GM18951 (cell line): ENCODE results near the gene MCTP1.
A peak's percentile ranks its signal among the peaks of the same experiment; 100 is the strongest.

Experiments used
- POLR2A ChIP-seq: IDR thresholded peaks from 4 replicates; pipeline ENCODE4 v1.6.1; 2011; ENCODE audit warnings: mild to moderate bottlenecking; ENCODE audit not compliant: insufficient read length, insufficient read depth; ENCODE audit errors: extremely low read depth
- in situ Hi-C: fragments of 300-500 bp; cut with MboI; formaldehyde crosslinking; loops from one replicate; pipeline ENCODE4 v1.12.0; 2022; ENCODE audit warnings: low sequenced_read_pairs, mixed read lengths, inconsistent platforms; ENCODE audit not compliant: unreplicated experiment

The MCTP1 gene

DNA sequence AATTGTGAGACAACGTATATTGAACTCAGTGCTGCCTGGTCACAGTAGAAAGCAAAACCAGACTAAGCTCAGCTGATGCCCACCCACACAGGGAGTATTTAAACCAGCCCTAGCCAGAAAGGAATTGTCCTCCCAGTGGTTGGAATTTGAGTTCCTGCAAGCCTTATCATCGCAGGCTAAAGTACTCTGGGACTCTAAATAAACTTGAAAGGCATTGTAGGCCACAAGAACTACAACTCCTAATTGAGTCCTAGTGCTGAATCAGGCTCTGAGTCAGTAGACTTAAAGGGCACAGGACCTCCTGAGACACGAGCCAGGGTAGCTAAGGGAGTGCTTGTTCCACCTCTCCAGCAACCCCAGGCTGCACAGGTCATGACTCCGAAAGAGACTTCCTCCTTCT lies 171.4 kb downstream of the MCTP1 start:
- TF ChIP-seq POLR2A, result no peak
- in situ Hi-C loops, result no loop called here

DNA sequence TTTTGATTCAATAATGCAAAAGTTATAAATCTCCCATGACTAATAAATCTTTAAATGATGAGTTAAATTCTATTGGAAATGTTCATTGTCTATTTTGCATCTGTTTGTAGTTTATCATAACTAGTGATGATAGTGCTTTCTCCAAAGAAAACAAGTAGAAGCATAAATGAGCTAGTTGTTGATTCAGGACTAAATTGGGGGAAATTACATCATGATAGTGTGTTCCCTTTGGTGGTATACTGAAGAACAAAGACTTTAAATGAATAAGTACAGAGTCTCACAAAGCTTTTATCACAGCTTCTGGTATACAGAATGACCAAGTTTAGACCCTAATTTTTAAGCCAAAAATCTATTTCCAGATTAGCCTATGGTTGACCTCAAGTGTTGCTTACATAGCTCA lies 173.8 kb downstream of the MCTP1 start:
- no peak for TF ChIP-seq POLR2A
- in situ Hi-C loops, result no loop called here

DNA sequence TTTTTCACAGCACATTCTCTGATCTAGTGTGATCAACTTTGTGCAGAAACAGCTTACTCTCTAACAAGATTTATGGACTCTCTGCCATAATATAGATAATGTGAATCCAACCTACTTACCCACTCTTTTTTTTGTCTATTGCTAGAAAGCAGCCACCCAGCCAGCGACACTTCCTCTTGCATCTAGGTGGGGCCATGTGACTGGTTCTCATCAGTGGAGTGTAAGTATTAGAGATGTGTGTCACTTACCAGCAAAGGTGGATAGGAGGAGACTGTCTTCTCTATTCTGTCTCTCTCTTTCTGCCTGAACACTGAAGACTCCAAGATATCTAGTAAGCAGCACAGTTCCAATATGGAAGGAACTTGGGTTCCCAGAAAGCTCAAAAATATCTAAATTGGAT lies 174.8 kb downstream of the MCTP1 start:
- no peak for TF ChIP-seq POLR2A
- in situ Hi-C loops, result no loop called here

DNA sequence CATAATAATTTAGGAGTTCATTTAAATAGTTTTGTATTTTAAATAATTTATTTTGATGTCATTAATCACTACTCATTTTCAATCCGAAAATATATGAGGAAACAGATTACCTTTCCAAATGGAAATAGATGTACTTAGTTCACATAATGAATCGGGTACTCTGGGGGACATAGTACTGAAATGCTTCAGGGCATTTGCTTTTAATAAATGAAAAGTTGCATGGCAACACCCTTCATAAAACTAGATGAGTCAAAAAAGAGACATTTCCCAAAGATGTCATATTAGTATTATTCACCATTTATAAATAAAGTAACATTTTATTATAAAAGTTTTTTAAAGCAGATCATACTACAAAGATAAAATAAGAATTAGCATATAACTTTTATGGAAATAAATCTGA lies 177.8 kb downstream of the MCTP1 start:
- TF ChIP-seq POLR2A, result no peak
- in situ Hi-C loops, result no loop called here

GRCh38 chr5:95105638-95106037 lies 179.3 kb downstream of the MCTP1 start:
- no peak for TF ChIP-seq POLR2A
- in situ Hi-C loops, result no loop called here

DNA sequence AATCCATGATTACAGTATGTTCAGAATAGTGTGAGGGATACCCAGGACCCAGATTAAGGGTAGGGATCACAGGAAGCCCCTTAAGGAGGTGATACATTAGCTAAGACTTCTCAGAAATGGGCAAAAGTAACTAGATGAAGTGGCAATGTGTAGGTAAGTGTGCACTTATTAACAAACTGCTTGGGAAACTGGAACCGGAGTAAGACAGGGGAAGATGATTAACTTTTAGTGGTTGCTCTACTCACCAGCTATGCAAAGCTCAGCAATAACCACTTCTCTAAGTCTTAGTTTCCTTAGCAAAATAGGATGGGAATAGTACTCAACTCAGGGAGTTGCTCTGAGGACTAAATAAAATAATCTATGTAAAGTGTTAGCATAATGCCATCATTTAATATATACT lies 182.2 kb downstream of the MCTP1 start:
- in situ Hi-C loops, result no loop called here
- no peak for TF ChIP-seq POLR2A

DNA sequence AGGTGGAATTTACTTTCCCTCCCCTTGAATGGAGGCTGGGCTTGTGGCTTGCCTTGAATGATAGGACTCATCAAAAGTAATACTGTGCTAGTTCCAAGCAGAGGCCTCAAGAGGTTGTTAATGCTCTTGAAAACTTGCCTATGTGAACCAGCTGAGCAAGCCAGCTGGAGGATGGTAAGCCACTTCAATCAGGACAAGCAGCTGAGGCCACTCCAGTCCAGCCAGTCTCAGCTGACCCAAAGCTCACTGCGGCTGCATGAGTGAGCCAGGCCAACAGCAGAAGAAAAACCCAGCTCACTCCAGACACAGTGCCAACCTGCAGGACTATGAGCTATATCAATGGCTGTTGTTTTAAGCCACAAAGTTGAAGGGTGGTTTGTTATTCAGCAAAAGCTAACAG lies 182.8 kb downstream of the MCTP1 start:
- TF ChIP-seq POLR2A, result no peak
- in situ Hi-C loops, result no loop called here

DNA sequence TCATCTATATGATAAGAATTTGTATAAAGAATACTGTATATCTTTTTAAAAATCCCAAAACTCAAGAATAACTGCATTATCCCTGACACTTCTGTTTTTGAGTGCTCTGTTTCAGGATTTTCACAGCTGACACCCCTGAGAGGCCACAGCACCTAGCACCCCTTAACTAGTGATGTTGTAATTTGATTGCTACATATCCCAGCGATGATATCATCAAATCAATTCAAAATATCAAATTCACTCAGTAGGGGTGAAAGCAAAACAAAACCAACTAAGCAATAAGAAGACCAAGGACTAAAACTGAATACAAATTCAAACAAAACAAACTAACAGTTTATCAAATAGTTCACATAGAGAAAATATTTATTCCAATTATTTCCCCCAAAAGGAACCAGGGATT lies 184.3 kb downstream of the MCTP1 start:
- TF ChIP-seq POLR2A, result no peak
- in situ Hi-C loops, result no loop called here

GRCh38 chr5:95098012-95098411 lies 186.9 kb downstream of the MCTP1 start:
- in situ Hi-C loops, result no loop called here
- no peak for TF ChIP-seq POLR2A

- no peak for TF ChIP-seq POLR2A
- in situ Hi-C loops, result no loop called here
These were observed 191.7 kb downstream of the MCTP1 start for GRCh38 chr5:95093211-95093610.

GRCh38 chr5:95090774-95091173 lies 194.1 kb downstream of the MCTP1 start:
- TF ChIP-seq POLR2A, result no peak
- in situ Hi-C loops, result no loop called here

DNA sequence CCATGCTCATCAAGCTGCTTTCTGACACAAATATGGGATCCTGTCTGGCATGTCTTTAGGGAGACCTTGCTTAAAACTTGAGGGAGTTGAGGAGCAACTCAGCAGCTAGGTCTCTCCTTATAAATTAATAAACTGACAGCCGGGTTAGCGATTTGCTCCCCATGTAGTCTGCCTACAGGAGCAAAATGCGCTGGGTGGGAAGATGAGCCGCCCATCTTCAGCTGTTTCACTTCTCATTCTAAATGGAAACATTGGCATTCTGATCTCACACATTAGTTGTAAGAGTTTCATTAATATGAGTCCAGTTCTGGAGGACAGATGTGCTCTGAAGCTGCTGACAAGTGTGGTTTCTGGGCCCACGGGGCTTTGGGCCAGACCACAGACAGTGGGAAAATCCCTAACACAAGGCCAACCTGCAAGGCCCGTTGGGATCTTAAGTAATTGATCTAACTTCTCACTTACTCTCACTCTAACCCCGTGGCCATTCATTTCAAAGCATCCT lies 197.0 kb downstream of the MCTP1 start:
- TF ChIP-seq POLR2A, result peak; percentile 26
- in situ Hi-C loops, result no loop called here

GRCh38 chr5:95086927-95087815 lies 197.7 kb downstream of the MCTP1 start:
- in situ Hi-C loops, result no loop called here
- no peak for TF ChIP-seq POLR2A

GRCh38 chr5:95084757-95085156 lies 200.1 kb downstream of the MCTP1 start:
- in situ Hi-C loops, result no loop called here
- TF ChIP-seq POLR2A, result no peak
